Globus pallidus (tissue), 1 donor: ENCODE results near the gene LRRC56.
A peak's percentile ranks its signal among the peaks of the same experiment; 100 is the strongest.

ENCODE experiments used
- DNase-seq: peaks from one replicate; pipeline ENCODE4 v3.0.0-alpha.2; 2015; ENCODE audit warnings: low spot score

LRRC56 gene

DNA sequence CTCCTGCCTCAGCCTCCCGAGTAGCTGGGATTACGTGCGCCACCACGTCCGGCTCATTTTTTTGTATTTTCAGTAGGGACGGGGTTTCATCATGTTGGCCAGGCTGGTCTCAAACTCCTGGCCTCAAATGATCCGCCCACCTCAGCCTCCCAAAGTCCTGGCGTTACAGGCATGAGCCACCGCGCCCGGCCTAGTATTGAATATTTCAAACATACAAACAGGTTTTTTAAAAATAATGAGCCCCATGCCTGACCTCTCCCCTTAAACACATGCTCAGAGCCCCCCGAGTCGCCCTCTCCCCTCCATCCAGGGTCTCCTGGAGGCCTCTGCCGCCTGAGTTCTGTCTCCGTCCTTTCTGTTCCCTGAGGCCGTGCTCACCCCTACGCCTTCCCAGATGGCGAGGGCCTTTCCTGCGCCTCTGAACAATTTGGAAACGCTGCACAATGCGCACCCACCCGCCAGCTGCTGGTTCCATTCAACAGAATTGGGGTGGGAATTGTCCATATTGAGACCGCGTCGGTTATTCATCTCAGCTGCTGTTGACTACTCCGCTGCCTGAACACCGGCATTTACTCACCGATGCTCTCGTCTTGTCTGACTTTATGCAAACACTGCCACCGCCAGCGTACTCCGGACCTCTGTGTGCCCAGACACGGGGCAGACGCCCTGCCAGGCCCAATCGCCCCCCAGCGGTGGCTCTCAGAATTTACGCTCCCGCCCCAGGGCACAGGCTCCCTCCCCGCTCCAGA is 16.7 kb upstream of the LRRC56 start:
- no peak for DNase-seq

DNA sequence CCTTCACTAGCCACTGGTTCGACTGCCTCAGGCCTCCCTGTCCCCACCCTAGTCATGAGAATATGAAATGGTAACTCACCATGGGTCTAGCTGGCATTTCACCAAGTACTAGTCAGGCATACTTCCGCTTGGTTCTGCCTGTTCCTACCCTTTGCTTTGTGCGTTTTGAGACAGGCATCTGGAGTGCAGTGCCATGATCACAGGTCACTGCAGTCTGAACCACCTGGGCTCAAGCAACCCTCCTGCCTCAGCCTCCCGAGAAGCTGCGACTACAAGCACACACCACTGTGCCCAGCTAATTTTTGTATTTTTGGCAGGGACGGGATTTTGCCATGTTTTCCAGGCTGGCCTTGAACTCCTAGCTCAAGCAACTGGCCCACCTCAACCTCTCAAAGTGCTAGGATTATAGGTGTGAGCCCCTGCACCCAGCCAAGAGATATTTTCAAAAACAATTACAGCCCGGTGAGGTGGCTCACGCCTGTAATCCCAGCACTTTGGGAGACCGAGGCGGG is 16.1 kb upstream of the LRRC56 start:
- no peak for DNase-seq

DNA sequence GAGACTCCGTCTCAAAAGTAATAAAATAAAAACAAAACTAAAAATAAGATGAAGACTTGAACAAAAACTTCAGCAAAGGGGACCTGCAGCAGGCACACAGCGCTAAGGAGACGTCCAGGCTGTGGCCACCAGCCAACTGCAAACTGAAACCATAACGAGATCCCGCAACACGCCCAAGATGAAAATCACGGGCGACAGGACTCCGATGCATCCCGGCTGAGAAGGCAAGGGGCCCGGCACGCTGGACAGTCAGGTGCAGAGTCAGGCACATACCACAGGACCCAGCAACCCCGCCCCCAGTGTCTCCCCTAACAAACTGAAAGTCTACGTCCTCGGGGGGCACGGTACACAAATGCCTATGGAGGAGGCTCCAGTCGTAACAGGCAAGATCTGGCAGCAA is 11.1 kb upstream of the LRRC56 start:
- DNase-seq: no peak

DNA sequence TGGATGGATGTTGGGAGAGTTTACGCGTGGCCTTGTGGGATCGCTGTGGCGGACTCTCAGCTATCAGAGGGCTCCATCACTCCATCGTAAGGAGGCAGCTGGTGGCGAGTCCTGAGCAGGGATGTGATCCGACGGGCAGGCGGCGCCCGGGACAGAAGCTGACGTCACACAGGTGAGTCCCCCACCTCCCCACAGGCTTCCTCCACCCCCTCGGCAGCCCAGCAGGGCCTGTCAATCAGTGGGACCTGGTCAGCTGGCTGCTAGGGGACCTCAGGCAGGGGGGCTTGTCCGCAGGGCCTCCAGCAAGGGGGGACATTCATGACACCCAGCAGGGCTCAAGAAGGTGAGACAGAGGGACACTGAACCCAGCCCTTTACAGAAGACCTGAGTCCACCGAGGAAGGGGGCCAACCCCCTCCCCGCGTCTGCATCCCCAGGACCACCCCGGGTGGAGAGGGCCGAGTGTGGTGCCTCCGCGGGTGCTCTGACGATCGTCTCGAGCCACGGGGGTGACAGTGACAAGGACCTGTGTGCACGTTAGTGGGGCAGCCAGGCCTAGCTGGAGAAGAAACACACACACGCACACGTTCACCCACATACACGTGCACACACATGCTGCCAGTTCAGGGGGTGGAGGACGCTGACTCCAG is 9.0 kb upstream of the LRRC56 start:
- DNase-seq: no peak

DNA sequence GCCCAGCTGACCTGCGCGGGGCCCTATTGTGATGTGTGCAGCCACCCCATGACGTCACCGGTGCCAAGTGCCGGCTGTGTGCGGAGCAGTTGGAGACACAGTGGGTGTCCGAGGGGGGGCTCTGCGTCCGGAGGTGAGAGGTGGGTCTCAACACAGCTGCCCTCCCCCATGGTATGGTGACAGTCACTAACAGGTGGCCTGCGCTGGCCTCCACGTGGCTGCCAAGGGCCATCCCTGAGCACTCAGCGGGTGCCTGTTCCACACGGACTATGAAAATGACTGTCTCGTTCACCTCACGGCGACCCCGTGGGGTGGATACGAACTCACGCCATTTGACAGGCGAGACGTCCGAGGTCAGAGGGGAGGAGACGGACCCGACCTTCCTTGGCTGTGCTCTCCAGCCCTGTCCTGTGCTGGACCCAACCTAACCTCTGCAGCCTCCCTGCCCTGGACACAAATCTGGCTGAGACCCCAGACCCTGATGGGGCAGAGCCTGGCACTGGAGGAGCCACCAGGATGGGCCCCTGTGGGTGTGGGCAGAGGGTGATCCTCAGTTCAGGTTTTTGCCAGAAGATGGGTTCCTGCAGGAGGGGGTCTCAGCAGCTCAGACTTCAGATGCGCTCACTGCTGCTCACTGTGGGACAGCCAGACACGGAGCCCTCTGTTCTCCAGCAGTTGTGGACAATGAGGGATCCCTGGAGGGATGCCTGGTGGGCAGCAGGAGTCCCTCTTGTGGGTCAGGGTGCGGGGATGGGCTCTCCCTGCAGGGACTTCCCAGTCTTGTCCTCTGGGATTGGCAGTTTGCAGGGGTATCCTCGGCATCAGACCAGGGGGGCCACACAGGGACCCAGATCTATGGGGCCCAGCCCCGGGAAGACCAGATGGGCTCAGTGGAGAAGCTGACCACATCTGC is 8.3 kb upstream of the LRRC56 start:
- no peak for DNase-seq

DNA sequence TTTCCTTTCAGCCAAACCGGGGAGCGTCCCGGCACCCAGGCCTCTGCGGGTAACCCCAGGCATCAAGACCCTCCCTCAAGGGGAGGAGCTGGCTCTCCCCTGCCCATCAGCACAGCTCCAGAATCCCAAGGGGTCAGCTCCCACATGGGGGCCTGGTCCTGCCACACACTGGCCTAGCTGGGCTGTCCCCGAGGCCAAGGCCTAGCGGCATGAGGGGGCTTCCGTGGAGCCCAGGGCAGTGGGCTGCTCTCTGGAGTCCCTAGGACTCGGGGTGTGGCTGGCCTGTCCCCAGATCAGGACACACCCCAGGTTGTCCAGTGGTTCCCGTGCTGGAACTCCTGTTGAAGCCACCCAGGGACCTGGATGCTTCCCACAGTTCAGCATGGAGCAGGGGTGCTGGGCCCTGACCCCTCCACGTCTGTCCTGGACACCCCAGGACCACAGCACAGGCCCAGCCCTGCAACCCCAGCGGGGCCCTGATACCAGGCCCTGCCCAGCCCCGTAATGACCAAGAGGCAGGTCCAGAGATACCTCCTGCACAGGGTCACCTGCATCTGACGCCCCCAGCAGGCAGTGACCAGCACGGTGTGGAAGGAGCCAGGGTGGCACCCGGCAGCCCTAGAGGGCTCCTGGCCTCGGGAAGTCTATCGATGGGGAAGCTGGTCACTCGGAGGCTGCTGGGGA is 7.5 kb upstream of the LRRC56 start:
- no peak for DNase-seq

DNA sequence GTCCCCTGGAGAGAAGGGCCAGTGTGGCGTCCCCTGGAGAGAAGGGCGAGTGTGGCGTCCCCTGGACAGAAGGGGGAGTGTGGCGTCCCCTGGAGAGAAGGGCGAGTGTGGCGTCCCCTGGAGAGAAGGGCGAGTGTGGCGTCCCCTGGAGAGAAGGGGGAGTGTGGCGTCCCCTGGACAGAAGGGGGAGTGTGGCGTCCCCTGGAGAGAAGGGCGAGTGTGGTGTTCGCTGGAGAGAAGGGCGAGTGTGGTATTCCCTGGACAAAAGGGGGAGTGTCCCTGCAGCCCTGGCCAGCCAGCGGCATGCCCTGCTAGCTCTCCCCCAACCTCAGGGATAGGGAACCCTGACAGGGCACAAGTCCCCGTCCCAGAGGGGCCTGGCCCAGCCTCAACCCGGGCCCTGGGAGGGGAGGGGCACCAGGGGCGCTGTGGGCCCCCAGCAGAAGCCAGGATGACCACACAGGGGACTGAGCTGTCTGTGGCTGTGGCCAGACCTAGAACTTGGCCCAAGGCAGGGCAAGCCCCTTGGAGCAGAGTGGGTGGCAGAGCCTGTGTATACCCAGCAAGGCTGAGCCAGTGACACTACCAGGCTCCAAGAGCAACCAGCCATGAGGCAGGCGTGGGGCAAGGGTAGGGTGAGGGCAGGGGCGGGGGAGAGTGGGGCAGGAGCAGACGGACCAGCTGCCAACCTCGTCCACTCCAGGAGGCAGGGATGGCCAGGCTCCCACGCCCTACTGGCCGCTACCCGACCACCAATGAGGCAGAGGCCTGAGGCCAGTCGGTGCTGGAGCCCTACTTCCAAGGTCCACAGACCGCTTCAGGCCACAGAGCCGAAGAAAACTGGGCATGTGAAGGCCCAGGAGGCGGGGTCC is 6.1 kb upstream of the LRRC56 start:
- DNase-seq: no peak

DNA sequence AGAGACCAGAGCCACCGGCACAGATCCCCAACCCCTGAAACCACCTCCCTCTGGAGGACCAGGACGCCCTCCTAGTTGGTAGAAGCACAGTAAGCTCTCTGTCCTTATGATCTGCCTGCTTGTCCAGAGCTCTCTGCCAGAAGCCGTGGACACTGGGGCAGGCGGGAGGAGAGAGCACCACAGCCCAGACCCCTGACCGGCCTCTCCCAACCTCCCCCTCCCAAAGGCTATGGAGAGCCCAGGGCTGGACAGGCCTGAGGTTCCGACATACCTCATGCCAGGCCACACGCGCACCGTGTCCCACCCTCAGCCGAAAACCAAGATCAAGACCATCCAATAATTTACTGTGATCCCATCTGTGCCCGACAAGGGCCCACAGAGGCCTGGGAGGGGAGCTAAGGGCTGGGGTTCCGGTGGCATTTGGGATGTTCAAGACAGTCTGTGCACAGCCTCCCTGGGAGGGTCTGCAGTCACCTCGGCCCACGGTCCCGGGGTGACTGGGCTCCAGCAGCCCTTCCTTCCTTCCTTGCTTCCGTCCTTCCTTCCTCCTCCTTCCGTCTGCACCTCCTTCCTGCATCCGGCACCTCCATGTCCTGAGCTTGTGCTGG is 5.3 kb upstream of the LRRC56 start:
- no peak for DNase-seq

DNA sequence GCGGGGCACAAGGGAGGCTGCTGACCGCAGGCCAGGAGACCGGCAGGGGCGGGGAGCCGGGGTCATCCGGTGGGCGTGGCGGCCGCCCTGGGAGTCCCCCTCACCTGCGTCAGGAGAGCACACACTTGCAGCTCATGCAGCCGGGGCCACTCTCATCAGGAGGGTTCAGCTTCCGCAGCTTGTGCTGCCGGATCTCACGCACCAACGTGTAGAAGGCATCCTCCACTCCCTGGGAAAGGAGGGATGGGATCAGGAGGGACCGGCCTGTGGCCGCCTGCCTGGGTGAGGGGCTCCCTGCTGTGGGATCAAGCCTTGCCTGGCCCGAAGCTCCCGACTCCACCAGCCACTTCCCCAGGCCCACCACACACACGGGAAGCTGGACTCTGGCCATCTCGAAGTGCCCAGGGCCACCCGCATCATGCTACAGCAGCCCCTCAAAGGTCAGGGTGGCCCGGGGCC is 4.8 kb upstream of the LRRC56 start:
- no peak for DNase-seq

DNA sequence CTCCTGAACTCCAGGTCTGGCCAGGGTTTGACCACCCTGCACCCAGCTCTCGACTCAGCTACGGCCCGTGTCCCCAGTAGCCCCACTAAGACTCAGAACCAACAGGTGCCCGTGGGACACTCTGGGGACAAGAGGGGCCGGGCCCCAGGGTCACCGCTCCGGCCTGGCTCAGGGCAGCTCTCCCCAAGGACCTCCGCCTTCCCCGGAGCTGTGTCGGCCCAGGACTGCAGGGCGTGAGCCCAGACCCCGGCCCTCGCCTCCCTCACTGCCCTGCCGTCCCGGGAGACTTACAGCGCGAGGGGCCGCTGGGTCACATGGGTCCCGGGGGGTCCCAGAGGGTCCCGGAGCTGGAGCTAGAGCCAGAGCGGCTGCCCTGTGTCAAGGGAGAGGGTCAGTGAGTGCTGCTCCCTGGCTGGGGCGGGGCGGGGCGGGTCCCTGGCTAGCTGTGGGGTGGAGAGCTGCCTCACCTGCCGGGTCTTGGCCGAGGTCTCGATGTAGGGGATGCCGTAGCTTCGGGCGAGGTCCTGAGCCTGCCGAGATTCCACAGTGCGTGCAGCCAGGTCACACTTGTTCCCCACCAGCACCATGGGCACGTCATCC is 4.2 kb upstream of the LRRC56 start:
- no peak for DNase-seq

DNA sequence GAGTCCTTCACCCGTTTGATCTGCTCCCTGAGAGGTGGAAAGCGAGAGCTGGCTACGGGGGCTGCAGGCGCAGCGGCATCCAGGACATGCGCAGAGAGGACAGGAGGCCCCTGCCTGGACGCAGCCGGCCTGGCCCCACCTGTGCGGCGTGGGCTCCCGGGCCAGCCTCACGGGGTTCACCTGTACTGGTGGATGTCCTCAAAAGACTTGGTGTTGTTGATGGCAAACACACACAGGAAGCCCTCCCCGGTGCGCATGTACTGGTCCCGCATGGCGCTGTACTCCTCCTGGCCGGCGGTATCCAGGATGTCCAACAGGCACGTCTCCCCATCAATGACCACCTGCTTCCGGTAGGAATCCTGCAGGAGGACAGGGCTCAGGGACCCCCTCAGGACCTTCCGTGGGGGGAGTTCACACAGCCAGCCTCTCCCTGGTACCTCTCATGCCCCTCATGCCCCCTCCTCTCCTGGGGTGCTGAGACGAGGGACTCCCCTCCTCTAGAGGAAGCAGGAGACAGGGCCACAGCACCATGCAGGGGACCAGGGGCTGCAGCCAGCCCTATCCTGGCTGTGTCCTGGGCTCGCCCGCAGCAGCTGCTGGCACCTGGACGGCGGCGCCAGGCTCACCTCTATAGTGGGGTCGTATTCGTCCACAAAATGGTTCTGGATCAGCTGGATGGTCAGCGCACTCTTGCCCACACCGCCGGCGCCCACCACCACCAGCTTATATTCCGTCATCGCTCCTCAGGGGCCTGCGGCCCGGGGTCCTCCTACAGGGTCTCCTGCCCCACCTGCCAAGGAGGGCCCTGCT is 3.5 kb upstream of the LRRC56 start:
- DNase-seq: no peak

DNA sequence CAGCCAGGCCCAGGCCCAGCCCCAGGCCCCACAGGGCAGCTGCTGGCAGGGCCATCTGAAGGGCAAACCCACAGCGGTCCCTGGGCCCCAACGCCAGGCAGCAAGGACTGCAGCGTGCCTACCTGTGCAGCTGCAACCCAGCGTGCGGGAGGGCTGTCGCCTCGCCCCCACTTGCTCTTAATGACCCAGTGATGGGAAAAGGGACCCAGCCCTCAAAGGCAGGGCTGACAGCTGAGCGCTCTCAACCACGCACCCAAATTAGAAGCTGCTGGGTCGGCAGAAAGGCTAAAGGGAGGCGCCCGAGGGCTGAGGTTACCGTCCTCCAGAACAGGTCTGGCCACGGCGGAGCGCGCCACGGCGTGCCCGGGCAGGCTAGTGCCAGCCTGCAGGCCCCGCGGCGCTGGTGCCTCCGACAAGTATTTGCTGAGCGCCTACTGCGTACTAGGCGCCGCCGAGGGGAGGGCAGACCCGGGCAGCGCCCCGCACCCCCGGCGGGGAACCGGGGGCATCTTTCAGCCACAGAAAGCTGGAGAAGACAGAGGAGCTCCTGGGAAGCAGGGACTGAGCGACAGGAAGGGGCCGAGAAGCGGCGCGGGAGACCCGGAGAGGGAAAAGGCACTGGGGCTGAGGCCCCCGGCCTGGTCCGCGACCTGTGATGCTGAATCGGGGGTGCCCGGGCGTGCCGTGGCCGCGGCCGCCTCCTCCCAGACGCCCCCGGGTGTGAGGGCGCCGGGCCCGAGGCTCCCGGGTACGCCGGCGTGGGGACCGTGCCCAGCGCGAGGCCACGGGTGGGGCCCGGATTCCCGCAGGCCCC is 2.7 kb upstream of the LRRC56 start:
- no peak for DNase-seq

DNA sequence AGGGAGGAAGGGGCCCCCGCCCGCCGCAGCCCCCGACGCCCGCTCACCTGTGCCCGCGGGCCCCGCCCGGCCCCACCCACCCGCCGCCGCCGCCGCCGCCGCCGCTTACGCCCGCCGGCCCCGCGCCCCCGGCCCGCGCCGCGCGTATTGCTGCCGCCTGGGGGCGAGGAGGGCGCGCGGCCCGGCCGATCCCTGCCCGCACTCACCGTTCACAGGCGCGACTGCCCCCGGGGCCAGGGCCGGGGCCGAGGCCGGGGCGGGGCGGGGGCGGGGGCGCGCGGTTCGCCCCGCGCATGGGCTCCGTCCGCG is 2.2 kb upstream of the LRRC56 start:
- no peak for DNase-seq

DNA sequence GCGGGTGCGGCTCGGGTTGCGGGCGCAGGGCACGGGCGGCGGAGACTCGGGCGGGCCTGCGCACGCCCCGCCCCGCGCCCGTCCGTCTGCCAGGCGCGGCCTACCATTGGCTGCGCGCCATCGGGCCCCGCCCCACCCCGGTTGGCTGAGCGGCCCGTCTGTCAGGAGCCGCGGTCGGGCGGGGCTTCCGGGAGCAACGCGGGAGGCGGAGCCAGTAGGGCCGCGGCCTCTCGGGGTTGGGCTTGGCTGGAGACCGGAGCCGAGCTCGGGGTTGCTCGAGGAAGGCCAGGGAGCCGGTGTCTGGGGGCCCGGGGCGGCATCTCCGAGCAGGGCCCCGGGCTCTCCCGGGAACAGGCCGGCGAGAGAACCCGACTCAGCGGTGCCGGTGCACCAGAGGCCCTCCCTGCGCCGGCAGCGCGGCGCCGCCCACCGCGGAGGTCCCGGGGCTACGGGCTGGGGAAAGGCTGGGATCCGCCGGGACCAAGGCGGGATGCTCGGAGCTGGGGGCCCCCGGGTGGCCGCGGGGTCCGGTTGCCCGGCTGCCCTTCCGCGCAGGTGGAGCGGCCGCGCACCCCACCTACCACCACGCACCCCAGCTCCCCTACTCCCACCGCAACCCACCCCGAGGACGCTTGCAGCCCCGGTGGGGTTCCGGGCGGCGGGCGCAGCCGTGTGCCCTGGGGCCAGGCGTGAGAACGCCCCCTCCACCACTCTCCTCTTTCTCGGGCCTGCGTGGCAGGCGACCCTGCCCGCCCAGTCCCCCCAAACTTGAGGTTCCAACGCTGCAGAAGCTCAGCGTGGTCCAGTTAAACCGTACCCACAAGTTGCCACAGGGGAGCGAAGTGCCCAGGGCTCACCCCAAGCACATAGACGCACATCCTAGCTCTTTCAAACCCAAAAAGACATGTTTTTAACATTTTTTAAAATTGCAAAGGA is 1.5 kb upstream of the LRRC56 start, which contains the start of gene HRAS:
Gene HRAS, minus strand, starts transcription at position 58 of the 936 bp plus-strand sequence.
- DNase-seq: peak; percentile 93

DNA sequence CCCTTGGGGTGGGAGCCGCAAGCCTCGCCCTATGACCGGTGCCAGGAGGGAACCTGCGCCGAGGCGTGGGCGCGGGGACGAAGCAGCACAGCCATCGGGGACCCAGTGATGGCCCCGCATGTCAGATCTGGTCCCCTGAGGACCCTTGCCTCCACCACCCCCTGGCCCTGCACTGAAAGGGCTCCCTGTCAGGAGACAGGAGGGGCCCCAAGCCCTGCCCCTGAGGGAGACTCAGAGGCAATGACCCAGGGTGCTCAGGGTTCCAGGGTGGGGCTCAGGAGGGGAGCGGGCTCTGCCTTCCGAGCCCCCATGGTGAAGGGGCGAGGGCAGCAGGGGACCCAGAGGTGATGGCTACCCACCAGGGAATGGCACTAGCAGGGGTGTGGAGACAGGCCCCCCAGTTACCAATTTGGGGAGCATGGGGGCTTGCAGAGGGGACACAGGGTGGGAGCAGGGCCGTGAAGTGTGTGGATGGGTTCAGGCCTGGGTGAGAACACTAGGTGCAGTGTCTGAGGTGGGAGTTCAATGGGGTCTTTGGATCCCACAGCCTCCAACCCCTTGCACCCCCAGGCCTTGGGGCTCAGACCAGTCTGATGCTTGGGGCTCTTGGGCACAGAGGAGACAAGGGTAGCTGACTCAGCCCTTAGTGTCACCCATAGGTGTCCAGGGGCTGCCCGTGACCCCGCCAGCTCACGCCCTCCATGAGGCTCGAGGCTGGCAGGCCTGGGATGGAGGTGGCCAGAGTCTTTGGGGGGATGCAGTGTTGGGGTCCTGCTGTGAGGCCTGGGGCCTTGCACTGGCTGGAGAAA is 499 bp downstream of the LRRC56 start:
- DNase-seq: no peak

DNA sequence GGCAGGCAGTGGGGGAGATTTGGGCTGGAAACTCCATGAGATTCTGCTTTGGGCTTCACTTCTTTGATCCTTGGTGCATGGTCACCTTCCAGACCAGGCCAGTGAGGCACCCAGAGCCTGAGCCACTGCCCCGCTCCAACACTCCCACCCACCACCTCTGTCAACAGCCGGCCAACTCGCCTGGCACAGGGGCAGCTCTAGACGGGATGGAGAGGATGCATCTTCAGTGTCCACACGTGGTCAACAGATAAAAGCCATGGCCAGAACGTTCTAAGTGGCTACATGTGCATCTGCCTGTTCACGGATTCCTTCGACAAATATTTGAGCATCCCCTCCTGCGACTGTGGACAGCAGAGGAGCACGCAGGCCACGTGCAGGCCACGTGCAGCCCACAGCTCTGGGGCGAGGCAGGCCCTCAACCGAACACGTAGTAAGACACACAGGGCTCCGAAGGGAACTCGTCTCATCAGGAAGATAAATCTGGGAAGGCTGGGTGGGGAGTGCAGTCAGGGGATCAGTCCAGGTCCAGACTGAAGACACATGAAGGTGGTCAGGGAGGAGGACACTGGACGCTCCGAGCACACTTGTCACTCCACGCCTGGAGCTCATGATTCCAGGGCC is 1.2 kb downstream of the LRRC56 start:
- DNase-seq: no peak
